Measurements from ENCODE around the gene SLC5A2.
"Not testable (repeated sequence)": the region's sequence is repeated elsewhere in the genome, so short reads cannot be mapped to it uniquely, and the experiment has no call there.

SLC5A2 gene

GRCh38 chr16:31501226-31501965 lies 18.5 kb downstream of the SLC5A2 start:
- H3K27ac ChIP-seq (ENCODE audit: low read depth, low read length) = no peak overlapping the region
- peaks cover 26% of the 10 kb centered on the region for H3K36me3 ChIP-seq (ENCODE audit: control insufficient read depth, insufficient read depth, low read length)
- no peak overlapping the region for H3K9ac ChIP-seq (ENCODE audit: low read length)
- H3K4me3 ChIP-seq (ENCODE audit: low read length) = no peak overlapping the region
- H3K4me1 ChIP-seq (ENCODE audit: control insufficient read depth, insufficient read depth, low read length) = no peaks in the 10 kb centered on the region
- H3K27me3 ChIP-seq (ENCODE audit: control insufficient read depth, insufficient read depth, low read length) = no peaks in the 10 kb centered on the region

GRCh38 chr16:31501966-31502348 lies 19.0 kb downstream of the SLC5A2 start:
- H3K4me1 ChIP-seq (ENCODE audit: control insufficient read depth, insufficient read depth, low read length) = peaks cover 2% of the 10 kb centered on the region
- H3K36me3 ChIP-seq (ENCODE audit: control insufficient read depth, insufficient read depth, low read length) = peaks cover 26% of the 10 kb centered on the region

GRCh38 chr16:31502981-31503380 lies 20.1 kb downstream of the SLC5A2 start:
- Histone ChIP-seq H3K27me3 (ENCODE audit: control insufficient read depth, insufficient read depth, low read length) (no peaks in the 10 kb centered on the region), H3K4me1 (ENCODE audit: control insufficient read depth, insufficient read depth, low read length) (peaks cover 8% of the 10 kb centered on the region), H3K36me3 (ENCODE audit: control insufficient read depth, insufficient read depth, low read length) (peaks cover 20% of the 10 kb centered on the region), H3K27ac (ENCODE audit: low read depth, low read length) (no peak overlapping the region), H3K9ac (ENCODE audit: low read length) (no peak overlapping the region), H3K4me3 (ENCODE audit: low read length) (no peak overlapping the region)

More at GRCh38 chr16:31501966-31502348, 19.0 kb downstream of the SLC5A2 start:
- H3K4me3 ChIP-seq (ENCODE audit: low read length) = no peak overlapping the region
- H3K9ac ChIP-seq (ENCODE audit: low read length) = no peak overlapping the region
- no peak overlapping the region for H3K27ac ChIP-seq (ENCODE audit: low read depth, low read length)
- H3K27me3 ChIP-seq (ENCODE audit: control insufficient read depth, insufficient read depth, low read length) = no peaks in the 10 kb centered on the region

GRCh38 chr16:31503555-31503954 lies 20.6 kb downstream of the SLC5A2 start:
- not testable (repeated sequence) for H3K9ac ChIP-seq (ENCODE audit: low read length); H3K4me3 ChIP-seq (ENCODE audit: low read length); H3K27ac ChIP-seq (ENCODE audit: low read depth, low read length); H3K4me1 ChIP-seq (ENCODE audit: control insufficient read depth, insufficient read depth, low read length); H3K27me3 ChIP-seq (ENCODE audit: control insufficient read depth, insufficient read depth, low read length)
- H3K36me3 ChIP-seq (ENCODE audit: control insufficient read depth, insufficient read depth, low read length) = peaks cover 14% of the 10 kb centered on the region

GRCh38 chr16:31504159-31504558 lies 21.2 kb downstream of the SLC5A2 start:
- Histone ChIP-seq H3K4me1 (ENCODE audit: control insufficient read depth, insufficient read depth, low read length) (peaks cover 12% of the 10 kb centered on the region), H3K27me3 (ENCODE audit: control insufficient read depth, insufficient read depth, low read length) (no peaks in the 10 kb centered on the region), H3K4me3 (ENCODE audit: low read length) (no peak overlapping the region), H3K27ac (ENCODE audit: low read depth, low read length) (no peak overlapping the region), H3K36me3 (ENCODE audit: control insufficient read depth, insufficient read depth, low read length) (peaks cover 10% of the 10 kb centered on the region), H3K9ac (ENCODE audit: low read length) (no peak overlapping the region)

- Histone ChIP-seq H3K36me3 (ENCODE audit: control insufficient read depth, insufficient read depth, low read length) (no peaks in the 10 kb centered on the region), H3K9ac (ENCODE audit: low read length) (no peak overlapping the region), H3K27me3 (ENCODE audit: control insufficient read depth, insufficient read depth, low read length) (no peaks in the 10 kb centered on the region), H3K4me3 (ENCODE audit: low read length) (no peak overlapping the region), H3K27ac (ENCODE audit: low read depth, low read length) (no peak overlapping the region), H3K4me1 (ENCODE audit: control insufficient read depth, insufficient read depth, low read length) (peaks cover 14% of the 10 kb centered on the region)
Observed at GRCh38 chr16:31505483-31505882, 22.6 kb downstream of the SLC5A2 start.

- Histone ChIP-seq H3K27ac (ENCODE audit: low read depth, low read length) (peak overlapping the region; percentile 95), H3K9ac (ENCODE audit: low read length) (peak overlapping the region; percentile 99), H3K27me3 (ENCODE audit: control insufficient read depth, insufficient read depth, low read length) (no peaks in the 10 kb centered on the region), H3K4me3 (ENCODE audit: low read length) (peak overlapping the region; percentile 98), H3K36me3 (ENCODE audit: control insufficient read depth, insufficient read depth, low read length) (no peaks in the 10 kb centered on the region), H3K4me1 (ENCODE audit: control insufficient read depth, insufficient read depth, low read length) (peaks cover 14% of the 10 kb centered on the region)
Observed at GRCh38 chr16:31507617-31507928, 24.6 kb downstream of the SLC5A2 start.

- Histone ChIP-seq H3K36me3 (ENCODE audit: control insufficient read depth, insufficient read depth, low read length) (no peaks in the 10 kb centered on the region), H3K27ac (ENCODE audit: low read depth, low read length) (peak within 1 kb of the TSS; percentile 95), H3K4me1 (ENCODE audit: control insufficient read depth, insufficient read depth, low read length) (peaks cover 14% of the 10 kb centered on the region)
Observed at GRCh38 chr16:31507929-31508705, 25.2 kb downstream of the SLC5A2 start, which contains the start of gene RUSF1. TSS of gene RUSF1 (minus strand) at chr16:31508391. CDS start at chr16:31508373, 18 bp downstream.

GRCh38 chr16:31508706-31509195 lies 25.8 kb downstream of the SLC5A2 start:
- Histone ChIP-seq H3K4me1 (ENCODE audit: control insufficient read depth, insufficient read depth, low read length) (peaks cover 14% of the 10 kb centered on the region), H3K36me3 (ENCODE audit: control insufficient read depth, insufficient read depth, low read length) (no peaks in the 10 kb centered on the region), H3K9ac (ENCODE audit: low read length) (peak overlapping the region; percentile 99), H3K27me3 (ENCODE audit: control insufficient read depth, insufficient read depth, low read length) (no peaks in the 10 kb centered on the region), H3K4me3 (ENCODE audit: low read length) (peak overlapping the region; percentile 98), H3K27ac (ENCODE audit: low read depth, low read length) (peak overlapping the region; percentile 95)

More at GRCh38 chr16:31507929-31508705, 25.2 kb downstream of the SLC5A2 start, which contains the start of gene RUSF1:
- peak within 1 kb of the TSS; percentile 98 for H3K4me3 ChIP-seq (ENCODE audit: low read length)
- peak within 1 kb of the TSS; percentile 99 for H3K9ac ChIP-seq (ENCODE audit: low read length)
- H3K27me3 ChIP-seq (ENCODE audit: control insufficient read depth, insufficient read depth, low read length) = no peaks in the 10 kb centered on the region

GRCh38 chr16:31513126-31513525 lies 30.2 kb downstream of the SLC5A2 start:
- Histone ChIP-seq H3K27ac (ENCODE audit: low read depth, low read length) (no peak overlapping the region), H3K36me3 (ENCODE audit: control insufficient read depth, insufficient read depth, low read length) (no peaks in the 10 kb centered on the region), H3K9ac (ENCODE audit: low read length) (no peak overlapping the region), H3K4me3 (ENCODE audit: low read length) (no peak overlapping the region), H3K4me1 (ENCODE audit: control insufficient read depth, insufficient read depth, low read length) (peaks cover 6% of the 10 kb centered on the region), H3K27me3 (ENCODE audit: control insufficient read depth, insufficient read depth, low read length) (no peaks in the 10 kb centered on the region)

GRCh38 chr16:31513884-31514283 lies 31.0 kb downstream of the SLC5A2 start:
- Histone ChIP-seq H3K27me3 (ENCODE audit: control insufficient read depth, insufficient read depth, low read length) (no peaks in the 10 kb centered on the region), H3K4me1 (ENCODE audit: control insufficient read depth, insufficient read depth, low read length) (peaks cover 3% of the 10 kb centered on the region), H3K36me3 (ENCODE audit: control insufficient read depth, insufficient read depth, low read length) (no peaks in the 10 kb centered on the region), H3K4me3 (ENCODE audit: low read length) (no peak overlapping the region), H3K9ac (ENCODE audit: low read length) (no peak overlapping the region), H3K27ac (ENCODE audit: low read depth, low read length) (no peak overlapping the region)

GRCh38 chr16:31517800-31518402 lies 35.0 kb downstream of the SLC5A2 start:
- Histone ChIP-seq H3K27ac (ENCODE audit: low read depth, low read length) (no peak overlapping the region), H3K4me3 (ENCODE audit: low read length) (no peak overlapping the region), H3K4me1 (ENCODE audit: control insufficient read depth, insufficient read depth, low read length) (no peaks in the 10 kb centered on the region), H3K27me3 (ENCODE audit: control insufficient read depth, insufficient read depth, low read length) (no peaks in the 10 kb centered on the region), H3K36me3 (ENCODE audit: control insufficient read depth, insufficient read depth, low read length) (no peaks in the 10 kb centered on the region), H3K9ac (ENCODE audit: low read length) (no peak overlapping the region)
